ENCODE results near the gene EFCAB8.

Gene EFCAB8

GRCh38 chr20:32984196-32984595 lies 125.5 kb downstream of the EFCAB8 start:
- Histone ChIP-seq H3K4me2 (ENCODE audit: low read depth, low read length) (no peak overlapping the region), H3K9me2 (replicated peaks; ENCODE audit: insufficient read depth, low read length) (no peaks in the 10 kb centered on the region), H3K36me3 (replicated peaks; ENCODE audit: insufficient read depth, low read length) (no peaks in the 10 kb centered on the region), H4K20me1 (ENCODE audit: insufficient read depth, low read length) (no peaks in the 10 kb centered on the region), H2AFZ (ENCODE audit: low read length) (no peak overlapping the region), H3K9ac (ENCODE audit: low read length) (no peak overlapping the region), H3K4me3 (ENCODE audit: low read length) (no peak overlapping the region), H3K27me3 (replicated peaks; ENCODE audit: insufficient read depth, low read length) (peaks cover 11% of the 10 kb centered on the region; the same call in 1 of the 2 replicates), H3K9me3 (replicated peaks; ENCODE audit: insufficient read depth, low read length) (no peaks in the 10 kb centered on the region), H3K79me2 (ENCODE audit: low read length) (no peaks in the 10 kb centered on the region), H3K4me1 (ENCODE audit: low read length) (no peaks in the 10 kb centered on the region), H3K27ac (ENCODE audit: low read length) (no peak overlapping the region), H3F3A (ENCODE audit: insufficient read depth, low read length) (no peaks in the 10 kb centered on the region)
- TF ChIP-seq CTCF (IDR thresholded peaks at IDR 0.05; ENCODE audit: low read length) (no peak), EZH2phosphoT487 (IDR thresholded peaks at IDR 0.05; ENCODE audit: low read length) (no peak), EZH2 (optimal IDR thresholded peaks at IDR 0.05; ENCODE audit: low read depth, low read length) (no peak)
- DNase-seq = no peak

DNA sequence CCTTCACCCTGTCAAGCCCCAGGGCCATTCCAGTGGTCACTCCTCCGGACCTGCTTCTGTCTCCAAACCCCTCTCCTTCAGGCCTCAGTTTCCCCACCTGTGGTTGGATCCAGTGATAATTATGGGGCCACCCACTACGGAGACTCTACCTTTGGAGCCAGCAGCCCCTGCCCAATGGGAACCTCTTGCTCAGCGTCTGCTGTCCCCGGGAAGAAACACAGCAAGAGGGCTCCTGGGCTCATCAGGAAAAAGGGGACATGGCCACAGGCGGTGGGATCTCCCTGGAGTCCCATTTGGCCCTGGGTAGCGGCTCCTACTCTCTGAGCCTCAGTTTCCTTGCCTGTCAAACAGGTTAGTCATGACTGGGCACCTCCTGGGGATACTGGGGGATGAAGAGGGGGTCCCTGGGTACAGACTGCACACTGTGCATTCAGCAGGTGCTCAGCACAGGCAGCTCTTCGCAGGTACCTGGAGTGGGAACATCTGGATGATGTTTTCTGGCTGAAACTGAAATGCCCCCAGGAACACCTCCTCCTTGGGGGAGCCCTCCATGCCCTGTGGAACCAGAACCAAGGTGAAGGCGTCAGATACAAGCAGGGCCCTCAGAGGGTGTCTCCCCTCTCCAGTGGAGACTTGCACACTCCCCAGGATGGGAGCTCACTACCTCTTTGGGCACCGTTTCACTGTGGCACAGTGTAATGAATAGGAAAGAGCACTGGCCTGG lies 126.1 kb downstream of the EFCAB8 start:
- Histone ChIP-seq H3K9ac (ENCODE audit: low read length) (no peak overlapping the region), H3K27me3 (replicated peaks; ENCODE audit: insufficient read depth, low read length) (peaks cover 11% of the 10 kb centered on the region; the same call in 1 of the 2 replicates), H3K4me2 (ENCODE audit: low read depth, low read length) (no peak overlapping the region), H2AFZ (ENCODE audit: low read length) (no peak overlapping the region), H3K9me3 (replicated peaks; ENCODE audit: insufficient read depth, low read length) (no peaks in the 10 kb centered on the region), H3F3A (ENCODE audit: insufficient read depth, low read length) (no peaks in the 10 kb centered on the region), H3K4me3 (ENCODE audit: low read length) (no peak overlapping the region), H3K36me3 (replicated peaks; ENCODE audit: insufficient read depth, low read length) (no peaks in the 10 kb centered on the region), H3K9me2 (replicated peaks; ENCODE audit: insufficient read depth, low read length) (no peaks in the 10 kb centered on the region), H4K20me1 (ENCODE audit: insufficient read depth, low read length) (no peaks in the 10 kb centered on the region), H3K4me1 (ENCODE audit: low read length) (no peaks in the 10 kb centered on the region), H3K79me2 (ENCODE audit: low read length) (no peaks in the 10 kb centered on the region), H3K27ac (ENCODE audit: low read length) (no peak overlapping the region)
- TF ChIP-seq EZH2 (optimal IDR thresholded peaks at IDR 0.05; ENCODE audit: low read depth, low read length) (no peak), CTCF (IDR thresholded peaks at IDR 0.05; ENCODE audit: low read length) (no peak), EZH2phosphoT487 (IDR thresholded peaks at IDR 0.05; ENCODE audit: low read length) (no peak)
- DNase-seq = no peak

DNA sequence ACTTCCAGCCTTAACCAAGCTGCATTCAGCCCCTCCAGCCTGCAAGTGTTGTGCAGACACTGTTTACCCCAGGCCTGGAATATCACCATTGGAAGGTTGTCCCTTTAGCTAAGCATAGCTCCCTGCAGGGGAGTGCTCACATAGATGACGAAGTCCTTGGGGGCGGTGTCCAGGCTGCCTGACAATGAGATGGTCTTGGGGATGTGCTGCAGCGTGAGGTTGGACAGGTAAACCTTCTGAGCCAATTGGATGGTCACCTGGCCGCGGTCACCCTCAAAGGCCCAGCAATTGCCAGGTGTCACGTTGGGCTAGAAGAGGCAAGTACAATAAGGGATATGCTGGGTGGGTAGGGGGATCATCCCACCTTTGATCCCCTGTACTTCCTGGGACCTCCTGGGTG lies 126.9 kb downstream of the EFCAB8 start:
- no peak overlapping the region for H3K27ac ChIP-seq (ENCODE audit: low read length)
- no peak overlapping the region for H3K4me2 ChIP-seq (ENCODE audit: low read depth, low read length)
- H3K9ac ChIP-seq (ENCODE audit: low read length) = no peak overlapping the region
- DNase-seq = no peak
- no peak overlapping the region for H2AFZ ChIP-seq (ENCODE audit: low read length)
- H3K9me3 ChIP-seq (replicated peaks; ENCODE audit: insufficient read depth, low read length) = no peaks in the 10 kb centered on the region
- H3K27me3 ChIP-seq (replicated peaks; ENCODE audit: insufficient read depth, low read length) = peaks cover 10% of the 10 kb centered on the region; the same call in 1 of the 2 replicates
- H3K9me2 ChIP-seq (replicated peaks; ENCODE audit: insufficient read depth, low read length) = no peaks in the 10 kb centered on the region
- H3F3A ChIP-seq (ENCODE audit: insufficient read depth, low read length) = no peaks in the 10 kb centered on the region
- TF ChIP-seq CTCF (IDR thresholded peaks at IDR 0.05; ENCODE audit: low read length) (no peak), EZH2 (optimal IDR thresholded peaks at IDR 0.05; ENCODE audit: low read depth, low read length) (no peak), EZH2phosphoT487 (IDR thresholded peaks at IDR 0.05; ENCODE audit: low read length) (no peak)
- H3K4me3 ChIP-seq (ENCODE audit: low read length) = no peak overlapping the region
- no peaks in the 10 kb centered on the region for H4K20me1 ChIP-seq (ENCODE audit: insufficient read depth, low read length)
- no peaks in the 10 kb centered on the region for H3K36me3 ChIP-seq (replicated peaks; ENCODE audit: insufficient read depth, low read length)
- H3K79me2 ChIP-seq (ENCODE audit: low read length) = no peaks in the 10 kb centered on the region
- H3K4me1 ChIP-seq (ENCODE audit: low read length) = no peaks in the 10 kb centered on the region
